CD4-positive, alpha-beta memory T cell (primary cell): ENCODE results near the gene GGTLC2. TPM values are rescaled to one million over a fixed set of nuclear protein-coding genes. Genes with fewer than 3 reads are reported as not detected.
"Not testable (repeated sequence)": the region's sequence is repeated elsewhere in the genome, so short reads cannot be mapped to it uniquely, and the experiment has no call there.

Source experiments
- CTCF ChIA-PET: fragments of 350-600 bp; sonication (Branson Sonifier 250); formaldehyde crosslinking; loops from one replicate; lab custom pipeline; 2021; ENCODE audit warnings: inconsistent platforms; ENCODE audit not compliant: partially characterized antibody; lab: Charles Lee
- POLR2A ChIA-PET: fragments of 350-600 bp; sonication (Branson Sonifier 250); formaldehyde crosslinking; loops from one replicate; lab custom pipeline; 2021; ENCODE audit not compliant: partially characterized antibody; lab: Charles Lee
- DNase-seq, 5 donors: peaks; one replicate each; pipeline versions ENCODE4 v3.0.0 to v3.0.0-alpha.2; 2020 to 2022; ENCODE audit warnings: mixed read lengths in 1 of 5
- H3K27ac ChIP-seq: one replicate; pipeline ENCODE4 v1.7.0; 2013; ENCODE audit warnings: low read depth, low read length
- H3K27me3 ChIP-seq: 2 replicates; pipeline ENCODE4 v1.7.0; 2013; ENCODE audit warnings: mild to moderate bottlenecking, low read length, moderate library complexity; ENCODE audit not compliant: insufficient read depth
- H3K36me3 ChIP-seq: 2 replicates; pipeline ENCODE4 v1.7.0; 2013; ENCODE audit warnings: mild to moderate bottlenecking, low read length, moderate library complexity; ENCODE audit not compliant: insufficient read depth
- H3K4me1 ChIP-seq: 2 replicates; pipeline ENCODE4 v1.7.0; 2013; ENCODE audit warnings: mild to moderate bottlenecking, low read length, moderate library complexity; ENCODE audit not compliant: insufficient read depth
- H3K4me3 ChIP-seq, 2 donors: one replicate each; pipeline ENCODE4 v1.7.0; 2013; ENCODE audit warnings: low read length in 2 of 2, mild to moderate bottlenecking in 1 of 2
- H3K9me3 ChIP-seq, 2 donors: one replicate each; pipeline ENCODE4 v1.7.0; 2013; ENCODE audit warnings: low read length in 2 of 2, control low read depth in 1 of 2; ENCODE audit not compliant: control insufficient read depth in 1 of 2
- H3K27ac Mint-ChIP-seq, 7 donors: one replicate each; pipeline ENCODE4 v1.8.0; 2020 to 2021; ENCODE audit warnings: mixed read lengths in 7 of 7, mild to moderate bottlenecking in 6 of 7, inconsistent platforms in 3 of 7, moderate library complexity in 3 of 7
- H3K27me3 Mint-ChIP-seq, 2 donors: one replicate each; pipeline ENCODE4 v1.8.0; 2020 to 2021; ENCODE audit warnings: mixed read lengths in 2 of 2
- H3K36me3 Mint-ChIP-seq, 2 donors: one replicate each; pipeline ENCODE4 v1.8.0; 2020 to 2021; ENCODE audit warnings: mixed read lengths in 2 of 2, inconsistent platforms in 1 of 2, mild to moderate bottlenecking in 1 of 2
- H3K4me1 Mint-ChIP-seq, 4 donors: one replicate each; pipeline ENCODE4 v1.8.0; 2020 to 2021; ENCODE audit warnings: mixed read lengths in 4 of 4, mild to moderate bottlenecking in 1 of 4
- H3K4me3 Mint-ChIP-seq, 8 donors: one replicate each; pipeline ENCODE4 v1.8.0; 2020 to 2021; ENCODE audit warnings: mixed read lengths in 8 of 8, mild to moderate bottlenecking in 7 of 8, moderate library complexity in 6 of 8, inconsistent platforms in 3 of 8
- H3K9me3 Mint-ChIP-seq, 8 donors: one replicate each; pipeline ENCODE4 v1.8.0; 2020 to 2021; ENCODE audit warnings: mixed read lengths in 8 of 8, mild to moderate bottlenecking in 5 of 8, inconsistent platforms in 3 of 8, moderate library complexity in 1 of 8
- intact Hi-C: fragments of 100-400 bp; cut with micrococcal nuclease; formaldehyde crosslinking; loops from one replicate; pipeline ENCODE4 v1.15.1; 2023
- polyA plus RNA-seq, 2 donors: library from polyadenylated mRNA; unstranded; fragments of 300-500 nt; fragmentation: Illumina TruSeq; gene quantifications; one replicate each; pipeline ENCODE4 v1.2.3, GENCODE V29; 2021
- total RNA-seq, 2 experiments: library from RNA; stranded (reverse); gene quantifications; one replicate each; pipeline ENCODE4 v1.2.3, GENCODE V29; 2021

Gene GGTLC2
- total and polyA plus RNA-seq, 4 experiments from 2014 or later = not detected

DNA sequence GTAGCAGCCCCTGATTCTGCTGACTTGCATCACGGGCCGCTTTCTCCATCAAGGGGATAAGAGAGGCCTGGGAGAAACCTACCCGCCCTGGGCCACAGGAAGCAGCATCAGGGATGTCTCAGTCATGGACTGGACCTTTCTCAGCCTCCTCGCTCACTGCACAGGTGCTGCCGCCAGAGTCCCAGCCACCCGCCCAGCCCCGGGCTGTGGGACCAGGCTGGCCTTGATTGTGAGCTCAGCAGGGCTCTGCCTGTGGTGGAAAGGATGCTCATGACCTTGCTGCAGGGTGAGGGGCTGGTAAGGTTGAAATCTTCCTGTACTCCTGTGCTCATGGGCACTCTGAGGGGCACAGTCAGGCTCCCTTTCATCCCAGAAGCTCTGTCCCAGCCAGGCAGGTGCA lies 26.0 kb upstream of the GGTLC2 start:
- Mint-ChIP-seq H3K9me3 (no peaks in the 10 kb centered on the region), H3K36me3 (no peaks in the 10 kb centered on the region), H3K27ac (peak overlapping the region in 1 of 7 donors; percentile 37), H3K27me3 (peaks cover 2 to 3% of the 10 kb centered on the region in 2 donors), H3K4me1 (peaks cover 4 to 10% (median 7%) of the 10 kb centered on the region in 4 donors), H3K4me3 (no peak overlapping the region)
- DNase-seq = no peak
- H3K27ac ChIP-seq = no peak overlapping the region
- no peaks in the 10 kb centered on the region for H3K9me3 ChIP-seq
- H3K27me3 ChIP-seq = no peaks in the 10 kb centered on the region
- CTCF ChIA-PET = interaction anchor here (1.2 to 1.5 kb wide), 2 partner anchors 29 to 31 kb away, joined by 3 to 4 read pairs; no protein-coding TSS in a partner anchor
- POLR2A ChIA-PET = no interaction called here
- intact Hi-C loops = no loop called here
- no peaks in the 10 kb centered on the region for H3K4me1 ChIP-seq
- no peak overlapping the region for H3K4me3 ChIP-seq
- no peaks in the 10 kb centered on the region for H3K36me3 ChIP-seq

DNA sequence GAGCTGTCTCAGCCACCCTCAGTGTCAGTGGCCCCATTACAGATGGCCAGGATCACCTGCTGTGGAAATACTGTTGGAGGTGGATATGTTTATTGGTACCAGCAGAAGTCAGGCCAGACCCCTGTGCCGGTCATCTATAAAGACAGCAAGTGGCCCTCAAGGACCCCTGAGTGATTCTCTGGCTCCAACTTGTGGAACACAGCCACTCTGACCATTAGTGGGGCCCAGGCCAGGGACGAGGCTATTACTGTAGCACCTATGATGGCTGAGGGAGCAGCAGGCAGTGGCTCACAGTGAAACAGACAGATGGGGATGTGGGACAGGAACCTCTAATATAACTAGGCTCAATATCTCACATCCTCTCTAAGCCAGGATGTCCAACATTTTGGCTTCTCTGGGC lies 25.5 kb upstream of the GGTLC2 start:
- no peaks in the 10 kb centered on the region for H3K27me3 ChIP-seq
- Mint-ChIP-seq H3K36me3 (no peaks in the 10 kb centered on the region), H3K27ac (peak overlapping the region in 1 of 7 donors; percentile 37), H3K27me3 (peaks cover 2 to 3% of the 10 kb centered on the region in 2 donors), H3K4me1 (peaks cover 4 to 10% (median 7%) of the 10 kb centered on the region in 4 donors), H3K4me3 (no peak overlapping the region), H3K9me3 (peaks cover 0 to 3% (median 0%) of the 10 kb centered on the region in 8 donors)
- H3K4me3 ChIP-seq = no peak overlapping the region
- H3K36me3 ChIP-seq = no peaks in the 10 kb centered on the region
- no peaks in the 10 kb centered on the region for H3K9me3 ChIP-seq
- intact Hi-C loops = no loop called here
- DNase-seq = no peak
- CTCF ChIA-PET = interaction anchor here (1.2 to 1.5 kb wide), 2 partner anchors 29 to 31 kb away, joined by 3 to 4 read pairs; no protein-coding TSS in a partner anchor
- no peak overlapping the region for H3K27ac ChIP-seq
- H3K4me1 ChIP-seq = no peaks in the 10 kb centered on the region
- POLR2A ChIA-PET = no interaction called here

DNA sequence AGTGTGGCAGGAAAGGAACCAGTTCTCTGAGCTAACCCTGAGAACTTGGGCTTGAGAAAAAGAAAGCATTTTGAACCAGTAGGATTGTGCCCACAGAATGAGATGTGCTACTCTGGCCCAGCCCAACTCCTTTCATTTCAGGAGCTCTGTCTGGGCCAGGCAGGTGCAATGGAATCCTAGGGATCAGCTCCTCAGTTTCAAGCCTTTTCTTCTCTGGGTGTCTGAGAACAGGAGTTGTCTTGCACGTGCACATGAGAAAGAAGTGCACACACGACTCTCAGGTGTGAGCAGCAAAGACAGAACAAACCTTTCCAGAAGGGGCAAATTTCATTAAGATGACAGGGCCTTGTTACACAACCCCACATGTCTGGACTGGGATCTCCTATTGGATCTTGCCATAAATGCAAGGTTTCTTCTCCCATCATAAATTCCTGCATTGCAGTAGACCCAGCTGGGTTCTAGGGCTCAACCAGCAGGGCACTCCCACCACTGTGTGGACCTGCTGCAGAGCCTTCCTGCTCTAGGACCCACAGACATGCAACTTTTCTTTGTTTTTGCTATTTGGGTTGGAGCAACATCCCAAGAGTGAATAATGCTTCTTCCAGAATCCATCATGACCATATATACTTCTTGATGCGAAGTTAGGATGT lies 24.5 kb upstream of the GGTLC2 start:
- intact Hi-C loops = no loop called here
- H3K27me3 ChIP-seq = no peaks in the 10 kb centered on the region
- peaks cover 4 to 10% (median 7%) of the 10 kb centered on the region in 4 donors for H3K4me1 Mint-ChIP-seq
- H3K9me3 Mint-ChIP-seq = peaks cover 0 to 11% (median 4%) of the 10 kb centered on the region in 8 donors
- no peaks in the 10 kb centered on the region for H3K36me3 ChIP-seq
- POLR2A ChIA-PET = no interaction called here
- H3K27me3 Mint-ChIP-seq = peaks cover 2 to 3% of the 10 kb centered on the region in 2 donors
- no peaks in the 10 kb centered on the region for H3K4me1 ChIP-seq
- H3K27ac Mint-ChIP-seq = peak overlapping the region in 1 of 7 donors; percentile 21
- CTCF ChIA-PET = interaction anchor here (1.5 kb wide), 1 partner anchor 32 kb away, joined by 3 read pairs; no protein-coding TSS in a partner anchor
- H3K4me3 ChIP-seq = no peak overlapping the region
- no peak overlapping the region for H3K27ac ChIP-seq
- no peaks in the 10 kb centered on the region for H3K9me3 ChIP-seq
- DNase-seq = no peak
- H3K36me3 Mint-ChIP-seq = no peaks in the 10 kb centered on the region
- H3K4me3 Mint-ChIP-seq = no peak overlapping the region

DNA sequence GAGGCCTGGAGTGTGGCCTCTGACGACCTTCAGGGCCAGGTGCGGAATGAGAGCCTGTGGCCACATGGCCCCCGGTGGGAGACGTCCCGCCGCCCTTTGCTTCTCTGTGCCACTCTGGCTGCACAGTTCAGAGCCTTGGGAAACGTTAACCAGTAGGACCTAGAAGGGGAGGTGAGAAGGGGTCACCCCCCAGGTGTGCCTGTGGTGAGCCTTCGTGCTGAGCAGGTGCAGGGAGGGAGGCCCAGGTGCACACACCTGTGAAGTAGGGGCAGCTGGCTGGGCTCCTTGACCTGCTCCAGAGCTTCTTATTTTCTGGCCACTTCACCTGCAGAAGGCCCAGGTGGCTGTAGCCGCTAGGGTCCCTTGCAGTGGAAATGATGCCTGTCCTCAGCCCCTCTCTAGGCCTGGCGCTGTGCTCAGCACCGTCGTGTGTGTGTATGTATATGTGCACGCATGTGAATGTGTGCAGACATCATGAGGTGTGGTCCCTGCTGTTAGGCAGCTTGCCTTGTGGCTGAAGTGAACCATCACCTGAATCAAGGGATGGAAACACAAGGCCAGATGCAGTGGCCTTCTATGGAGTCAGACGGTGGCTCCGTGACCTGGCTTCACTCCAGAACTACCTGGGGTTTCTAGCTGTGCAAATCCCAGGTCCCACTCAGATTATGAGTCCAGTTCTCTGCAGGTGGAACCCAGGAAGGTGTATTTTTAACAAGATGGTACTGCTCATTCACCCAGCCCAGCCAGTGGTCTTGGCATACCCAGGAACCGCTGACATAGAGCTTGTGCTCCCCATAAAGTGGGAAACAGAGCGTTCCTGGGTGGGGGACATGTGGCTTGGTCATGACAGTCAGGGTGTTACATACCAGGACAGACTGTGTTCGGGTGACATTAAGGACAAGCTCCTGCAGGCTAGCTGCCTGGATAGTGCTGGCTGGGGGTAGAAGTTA lies 15.6 kb upstream of the GGTLC2 start:
- H3K4me3 ChIP-seq, H3K4me1 Mint-ChIP-seq, H3K27ac Mint-ChIP-seq, H3K4me3 Mint-ChIP-seq, H3K27me3 Mint-ChIP-seq, intact Hi-C loops, POLR2A ChIA-PET, H3K4me1 ChIP-seq, DNase-seq, H3K9me3 ChIP-seq, H3K27ac ChIP-seq, CTCF ChIA-PET, H3K36me3 ChIP-seq, H3K36me3 Mint-ChIP-seq, H3K27me3 ChIP-seq: not testable (repeated sequence)
- peaks cover 0 to 15% (median 6%) of the 10 kb centered on the region in 8 donors for H3K9me3 Mint-ChIP-seq

DNA sequence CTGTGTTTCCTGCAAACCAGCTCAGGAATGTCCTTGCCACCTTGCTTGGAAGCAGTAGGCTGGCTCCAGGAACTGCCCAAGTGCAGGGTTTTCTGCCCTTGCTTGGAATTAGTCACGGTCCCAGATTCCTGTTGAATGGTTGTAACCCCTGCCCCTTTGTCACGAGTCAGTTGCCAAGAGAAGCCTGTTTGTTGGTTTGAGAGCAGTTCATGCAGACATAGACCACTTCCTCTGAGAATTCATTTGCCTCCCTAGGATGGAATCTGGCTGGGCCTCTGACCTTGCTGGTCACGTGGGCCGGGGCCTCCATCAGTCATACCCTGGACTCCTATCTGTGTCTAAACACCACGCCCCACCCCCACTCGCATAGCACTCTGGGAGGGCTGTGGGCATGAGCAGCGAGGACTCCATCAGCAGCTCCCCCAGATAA lies 13.2 kb upstream of the GGTLC2 start:
- CTCF ChIA-PET, H3K36me3 Mint-ChIP-seq, H3K36me3 ChIP-seq, POLR2A ChIA-PET, H3K9me3 Mint-ChIP-seq, H3K4me1 ChIP-seq, H3K27me3 ChIP-seq, H3K4me3 ChIP-seq, DNase-seq, H3K27ac Mint-ChIP-seq, H3K27me3 Mint-ChIP-seq, H3K27ac ChIP-seq, H3K4me3 Mint-ChIP-seq, H3K4me1 Mint-ChIP-seq, intact Hi-C loops, H3K9me3 ChIP-seq: not testable (repeated sequence)

DNA sequence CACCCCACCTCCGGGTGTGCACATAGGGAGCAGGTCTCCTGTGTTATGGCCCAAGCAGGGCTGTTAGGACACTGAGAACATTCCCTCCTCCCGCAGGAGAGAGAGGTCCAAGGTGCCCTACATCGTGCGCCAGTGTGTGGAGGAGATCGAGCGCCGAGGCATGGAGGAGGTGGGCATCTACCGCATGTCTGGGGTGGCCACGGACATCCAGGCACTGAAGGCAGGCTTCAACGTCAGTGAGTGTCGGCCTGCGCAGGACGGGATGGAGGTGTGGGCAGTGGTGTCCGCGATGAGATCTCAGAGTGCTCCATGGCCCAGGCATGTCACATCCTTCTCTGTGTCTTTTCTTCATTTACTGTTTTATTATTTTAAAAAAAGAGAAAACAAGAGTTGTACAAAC lies 12.2 kb upstream of the GGTLC2 start:
- H3K36me3 ChIP-seq, CTCF ChIA-PET, DNase-seq, intact Hi-C loops, H3K27me3 ChIP-seq, H3K9me3 ChIP-seq, H3K4me3 Mint-ChIP-seq, H3K27ac ChIP-seq, POLR2A ChIA-PET, H3K4me1 Mint-ChIP-seq, H3K36me3 Mint-ChIP-seq, H3K27me3 Mint-ChIP-seq, H3K4me3 ChIP-seq, H3K27ac Mint-ChIP-seq, H3K9me3 Mint-ChIP-seq, H3K4me1 ChIP-seq: not testable (repeated sequence)

DNA sequence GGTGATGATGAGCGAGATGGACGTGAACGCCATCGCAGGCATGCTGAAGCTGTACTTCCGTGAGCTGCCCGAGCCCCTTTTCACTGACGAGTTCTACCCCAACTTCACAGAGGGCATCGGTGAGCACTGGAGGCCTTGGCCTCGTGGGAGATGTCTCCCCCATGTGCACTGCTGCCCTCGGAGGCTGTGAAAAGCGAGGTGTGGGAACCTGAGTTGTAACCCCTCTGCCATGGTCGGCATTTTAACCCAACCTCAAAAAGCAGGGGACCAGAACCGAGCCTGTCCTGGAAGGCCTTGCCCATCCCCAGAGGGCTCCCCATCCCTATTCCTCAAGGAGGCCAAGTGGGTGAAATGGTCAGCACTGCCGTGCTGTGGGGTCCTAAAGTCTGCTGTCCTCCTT lies 10.9 kb upstream of the GGTLC2 start:
- H3K4me1 Mint-ChIP-seq, H3K9me3 Mint-ChIP-seq, H3K36me3 Mint-ChIP-seq, DNase-seq, H3K9me3 ChIP-seq, H3K4me3 ChIP-seq, H3K27ac ChIP-seq, H3K4me3 Mint-ChIP-seq, H3K4me1 ChIP-seq, H3K27me3 ChIP-seq, CTCF ChIA-PET, H3K27me3 Mint-ChIP-seq, POLR2A ChIA-PET, H3K27ac Mint-ChIP-seq, H3K36me3 ChIP-seq, intact Hi-C loops: not testable (repeated sequence)
